Retinal pigment epithelial cell (primary cell): ENCODE measurements around the gene VPS37C.

Experiments
- DNase-seq: peaks from one replicate; pipeline ENCODE4 v3.0.0-alpha.2; 2010; ENCODE audit warnings: low read depth
- H3K4me3 ChIP-seq: 2 replicates; pipeline ENCODE4 v1.5.1; 2011; ENCODE audit warnings: mild to moderate bottlenecking, low read length, control low read depth, moderate library complexity
- CTCF ChIP-seq: conservative IDR thresholded peaks from 2 replicates; pipeline ENCODE4 v1.5.1; 2011; ENCODE audit warnings: low read depth, low read length, control low read depth, inconsistent platforms

VPS37C gene

GRCh38 chr11:61082931-61083531 lies 78.2 kb downstream of the VPS37C start:
- H3K4me3 ChIP-seq = no peak overlapping the region
- no peak for TF ChIP-seq CTCF
- no peak for DNase-seq

GRCh38 chr11:61082062-61082870 lies 79.0 kb downstream of the VPS37C start:
- no peak overlapping the region for H3K4me3 ChIP-seq
- no peak for TF ChIP-seq CTCF
- no peak for DNase-seq

GRCh38 chr11:61080986-61081590 lies 80.1 kb downstream of the VPS37C start:
- H3K4me3 ChIP-seq = no peak overlapping the region
- no peak for TF ChIP-seq CTCF
- no peak for DNase-seq

GRCh38 chr11:61080526-61080925 lies 80.7 kb downstream of the VPS37C start:
- H3K4me3 ChIP-seq = no peak overlapping the region
- TF ChIP-seq CTCF = no peak
- DNase-seq = no peak
